Measurements from ENCODE around the gene SPG11.
"Not testable (repeated sequence)": the region's sequence is repeated elsewhere in the genome, so short reads cannot be mapped to it uniquely, and the experiment has no call there.

The SPG11 gene

DNA sequence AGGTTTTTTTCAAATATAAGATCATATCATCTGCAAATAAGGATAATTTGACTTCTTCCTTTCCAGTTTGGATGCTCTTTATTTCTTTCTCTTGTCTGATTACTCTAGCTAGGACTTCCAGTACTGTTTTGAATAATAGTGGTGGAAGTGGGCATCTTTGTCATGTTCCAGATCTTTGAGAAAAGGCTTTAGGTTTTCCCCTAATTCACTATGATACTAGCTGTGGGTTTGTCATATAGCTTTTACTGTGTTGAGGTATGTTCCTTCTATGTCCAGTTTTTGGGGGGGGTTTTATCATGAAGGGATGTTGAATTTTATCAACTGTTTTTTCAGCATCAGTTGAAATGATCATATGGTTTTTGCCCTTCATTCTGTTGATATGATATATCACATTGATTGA lies 37.2 kb upstream of the SPG11 start:
- not testable (repeated sequence) for H3K4me3 ChIP-seq (ENCODE audit: extremely low read depth, insufficient read depth, low read length, poor library complexity, severe bottlenecking); H3K4me1 ChIP-seq (ENCODE audit: control insufficient read depth, insufficient read depth, low read length, poor library complexity, severe bottlenecking); H3K36me3 ChIP-seq (ENCODE audit: control insufficient read depth, insufficient read depth, low read length); H3K27ac ChIP-seq (ENCODE audit: low read depth, low read length, severe bottlenecking); H3K9me3 ChIP-seq (ENCODE audit: control insufficient read depth, low read length)

DNA sequence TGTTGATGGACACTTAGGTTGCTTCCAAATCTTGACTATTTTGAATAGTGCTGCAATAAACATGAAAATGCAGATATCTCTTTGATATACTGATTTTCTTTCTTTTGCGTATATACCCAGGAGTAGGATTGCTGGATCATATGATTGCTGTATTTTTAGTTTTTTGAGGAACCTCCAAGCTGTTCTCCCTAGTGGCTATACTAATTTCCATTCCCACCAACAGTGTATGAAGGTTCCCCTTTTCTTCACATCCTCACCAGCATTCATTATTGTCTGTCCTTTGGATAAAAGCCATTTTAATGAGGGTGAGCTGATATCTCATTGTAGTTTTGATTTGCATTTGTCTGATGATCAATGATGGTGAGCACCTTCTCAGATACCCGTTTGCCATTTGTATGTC lies 35.2 kb upstream of the SPG11 start:
- WGBS, 2 experiments (ENCODE audit: insufficient coverage in 2 of 2) = 67 to 100% methylated on average over 1 of the region's 2 CpGs
- Histone ChIP-seq H3K36me3 (ENCODE audit: control insufficient read depth, insufficient read depth, low read length) (no peaks in the 10 kb centered on the region), H3K4me3 (ENCODE audit: extremely low read depth, insufficient read depth, low read length, poor library complexity, severe bottlenecking) (no peak overlapping the region), H3K27ac (ENCODE audit: low read depth, low read length, severe bottlenecking) (no peak overlapping the region), H3K9me3 (ENCODE audit: control insufficient read depth, low read length) (no peaks in the 10 kb centered on the region), H3K4me1 (ENCODE audit: control insufficient read depth, insufficient read depth, low read length, poor library complexity, severe bottlenecking) (no peaks in the 10 kb centered on the region)

- H3K9me3 ChIP-seq (ENCODE audit: control insufficient read depth, low read length) = no peaks in the 10 kb centered on the region
- no peaks in the 10 kb centered on the region for H3K36me3 ChIP-seq (ENCODE audit: control insufficient read depth, insufficient read depth, low read length)
- H3K4me1 ChIP-seq (ENCODE audit: control insufficient read depth, insufficient read depth, low read length, poor library complexity, severe bottlenecking) = no peaks in the 10 kb centered on the region
- no peak overlapping the region for H3K27ac ChIP-seq (ENCODE audit: low read depth, low read length, severe bottlenecking)
- H3K4me3 ChIP-seq (ENCODE audit: extremely low read depth, insufficient read depth, low read length, poor library complexity, severe bottlenecking) = no peak overlapping the region
Observed at GRCh38 chr15:44697014-44697413, 33.6 kb upstream of the SPG11 start.

GRCh38 chr15:44695294-44695693 lies 31.8 kb upstream of the SPG11 start:
- Histone ChIP-seq H3K4me1 (ENCODE audit: control insufficient read depth, insufficient read depth, low read length, poor library complexity, severe bottlenecking) (no peaks in the 10 kb centered on the region), H3K4me3 (ENCODE audit: extremely low read depth, insufficient read depth, low read length, poor library complexity, severe bottlenecking) (no peak overlapping the region), H3K9me3 (ENCODE audit: control insufficient read depth, low read length) (no peaks in the 10 kb centered on the region), H3K36me3 (ENCODE audit: control insufficient read depth, insufficient read depth, low read length) (no peaks in the 10 kb centered on the region), H3K27ac (ENCODE audit: low read depth, low read length, severe bottlenecking) (no peak overlapping the region)
- WGBS, 2 experiments (ENCODE audit: insufficient coverage in 2 of 2) = 69 to 88% methylated on average over 2 of the region's 3 CpGs

- WGBS, 2 experiments (ENCODE audit: insufficient coverage in 2 of 2) = 83 to 86% methylated on average over 4 of the region's 4 CpGs
- H3K27ac ChIP-seq (ENCODE audit: low read depth, low read length, severe bottlenecking) = no peak overlapping the region
- no peaks in the 10 kb centered on the region for H3K9me3 ChIP-seq (ENCODE audit: control insufficient read depth, low read length)
- H3K4me3 ChIP-seq (ENCODE audit: extremely low read depth, insufficient read depth, low read length, poor library complexity, severe bottlenecking) = no peak overlapping the region
- H3K36me3 ChIP-seq (ENCODE audit: control insufficient read depth, insufficient read depth, low read length) = no peaks in the 10 kb centered on the region
- no peaks in the 10 kb centered on the region for H3K4me1 ChIP-seq (ENCODE audit: control insufficient read depth, insufficient read depth, low read length, poor library complexity, severe bottlenecking)
Observed at GRCh38 chr15:44694416-44694815, 31.0 kb upstream of the SPG11 start.

DNA sequence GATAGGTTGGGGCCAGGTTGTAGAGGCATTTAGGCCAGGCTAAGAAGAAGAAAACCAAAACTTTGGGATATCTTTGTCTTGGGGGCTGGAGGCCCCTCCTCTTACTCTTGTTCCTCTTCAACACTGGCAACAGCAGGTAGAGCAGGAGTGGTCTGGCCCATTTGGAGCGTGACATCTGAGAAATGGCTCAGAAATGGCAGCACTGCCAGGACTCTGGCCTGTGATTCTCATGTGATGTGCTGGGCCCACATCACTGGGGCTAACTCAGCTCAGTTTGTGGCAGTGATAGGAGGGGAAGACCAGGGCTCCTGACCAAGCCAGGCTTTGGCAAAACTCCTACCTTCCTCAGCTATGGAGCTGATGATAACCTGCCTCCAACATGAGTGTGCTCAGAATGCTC lies 29.2 kb upstream of the SPG11 start:
- WGBS, 2 experiments (ENCODE audit: insufficient coverage in 2 of 2) = 83 to 100% methylated on average over 1 of the region's 1 CpG
- Histone ChIP-seq H3K9me3 (ENCODE audit: control insufficient read depth, low read length) (no peaks in the 10 kb centered on the region), H3K36me3 (ENCODE audit: control insufficient read depth, insufficient read depth, low read length) (no peaks in the 10 kb centered on the region), H3K4me1 (ENCODE audit: control insufficient read depth, insufficient read depth, low read length, poor library complexity, severe bottlenecking) (no peaks in the 10 kb centered on the region), H3K4me3 (ENCODE audit: extremely low read depth, insufficient read depth, low read length, poor library complexity, severe bottlenecking) (no peak overlapping the region), H3K27ac (ENCODE audit: low read depth, low read length, severe bottlenecking) (no peak overlapping the region)

DNA sequence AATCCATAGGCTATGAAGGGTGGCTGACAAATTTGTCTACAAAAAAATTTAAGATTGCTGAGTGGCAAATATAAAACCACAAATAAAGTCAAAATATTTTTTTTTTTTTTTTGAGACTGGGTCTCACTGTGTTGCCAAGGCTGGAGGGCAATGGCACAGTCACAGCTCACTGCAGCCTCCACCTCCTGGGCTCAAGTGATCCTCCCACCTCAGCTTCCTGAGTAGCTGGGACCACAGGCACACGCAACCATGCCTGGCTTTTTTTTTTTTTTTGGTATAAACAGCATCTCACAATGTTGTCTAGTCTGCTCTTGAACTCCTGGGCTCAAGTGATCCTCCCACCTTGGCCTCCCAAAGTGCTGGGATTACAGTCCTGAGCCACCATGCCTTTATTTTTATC lies 26.8 kb upstream of the SPG11 start:
- H3K4me3 ChIP-seq (ENCODE audit: extremely low read depth, insufficient read depth, low read length, poor library complexity, severe bottlenecking); H3K27ac ChIP-seq (ENCODE audit: low read depth, low read length, severe bottlenecking); H3K9me3 ChIP-seq (ENCODE audit: control insufficient read depth, low read length); H3K36me3 ChIP-seq (ENCODE audit: control insufficient read depth, insufficient read depth, low read length); H3K4me1 ChIP-seq (ENCODE audit: control insufficient read depth, insufficient read depth, low read length, poor library complexity, severe bottlenecking): not testable (repeated sequence)
- WGBS, 2 experiments (ENCODE audit: insufficient coverage in 2 of 2) = 50 to 89% methylated on average over 1 of the region's 1 CpG

DNA sequence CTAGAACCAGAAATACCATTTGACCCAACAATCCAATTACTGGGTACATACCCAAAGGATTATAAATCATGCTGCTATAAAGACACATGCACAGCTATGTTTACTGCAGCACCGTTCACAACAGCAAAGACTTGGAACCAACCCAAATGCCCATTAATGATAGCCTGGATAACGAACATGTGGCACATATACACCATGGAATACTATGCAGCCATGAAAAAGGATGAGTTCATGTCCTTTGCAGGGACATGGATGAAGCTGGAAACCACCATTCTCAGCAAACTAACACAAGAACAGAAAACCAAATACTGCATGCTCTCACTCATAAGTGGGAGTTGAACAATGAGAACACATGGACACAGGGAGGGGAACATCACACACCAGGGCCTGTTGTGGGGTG lies 25.9 kb upstream of the SPG11 start:
- not testable (repeated sequence) for H3K4me3 ChIP-seq (ENCODE audit: extremely low read depth, insufficient read depth, low read length, poor library complexity, severe bottlenecking); H3K36me3 ChIP-seq (ENCODE audit: control insufficient read depth, insufficient read depth, low read length); H3K4me1 ChIP-seq (ENCODE audit: control insufficient read depth, insufficient read depth, low read length, poor library complexity, severe bottlenecking); H3K9me3 ChIP-seq (ENCODE audit: control insufficient read depth, low read length); H3K27ac ChIP-seq (ENCODE audit: low read depth, low read length, severe bottlenecking)
- 85% methylated on average over 2 of the region's 2 CpGs; no CpG with 5 or more reads in 1 of the 2 experiments for WGBS, 2 experiments (ENCODE audit: insufficient coverage in 2 of 2)

DNA sequence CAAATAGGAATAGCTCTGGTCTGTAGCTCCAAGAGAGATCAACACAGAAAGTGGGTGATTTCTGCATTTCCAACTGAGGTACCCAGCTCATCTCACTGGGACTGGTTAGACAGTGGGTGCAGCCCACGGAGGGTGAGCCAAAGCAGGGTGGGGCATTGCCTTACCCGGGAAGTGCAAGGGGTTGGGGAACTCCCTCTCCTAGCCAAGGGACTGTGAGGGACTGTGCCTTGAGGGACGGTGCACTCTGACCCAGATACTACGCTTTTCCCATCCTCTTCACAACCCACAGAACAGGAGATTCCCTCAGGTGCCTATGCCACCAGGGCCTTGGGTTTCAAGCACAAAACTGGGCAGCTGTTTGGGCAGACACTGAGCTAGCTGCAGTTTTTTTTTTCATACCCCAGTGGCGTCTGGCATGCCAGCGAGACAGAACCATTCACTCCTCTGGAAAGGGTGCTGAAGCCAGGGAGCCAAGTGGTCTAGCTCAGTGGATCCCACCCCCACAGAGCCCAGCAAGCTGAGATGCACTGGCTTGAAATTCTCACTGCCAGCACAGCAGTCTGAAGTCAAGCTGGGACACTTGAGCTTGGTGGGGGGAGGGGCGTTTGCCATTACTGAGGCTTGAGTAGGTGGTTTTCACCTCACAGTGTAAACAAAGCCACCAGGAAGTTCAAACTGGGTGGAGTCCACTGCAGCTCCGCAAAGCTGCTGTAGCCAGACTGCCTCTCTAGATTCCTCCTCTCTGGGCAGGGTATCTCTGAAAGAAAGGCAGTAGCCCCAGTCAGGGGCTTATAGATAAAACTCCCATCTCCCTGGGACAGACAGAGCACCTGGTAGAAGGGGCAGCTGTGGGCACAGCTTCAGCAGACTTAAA lies 19.6 kb upstream of the SPG11 start:
- H3K27ac ChIP-seq (ENCODE audit: low read depth, low read length, severe bottlenecking); H3K4me3 ChIP-seq (ENCODE audit: extremely low read depth, insufficient read depth, low read length, poor library complexity, severe bottlenecking); H3K36me3 ChIP-seq (ENCODE audit: control insufficient read depth, insufficient read depth, low read length); H3K9me3 ChIP-seq (ENCODE audit: control insufficient read depth, low read length); H3K4me1 ChIP-seq (ENCODE audit: control insufficient read depth, insufficient read depth, low read length, poor library complexity, severe bottlenecking): not testable (repeated sequence)
- 26 to 41% methylated on average over 5 of the region's 8 CpGs for WGBS, 2 experiments (ENCODE audit: insufficient coverage in 2 of 2)

DNA sequence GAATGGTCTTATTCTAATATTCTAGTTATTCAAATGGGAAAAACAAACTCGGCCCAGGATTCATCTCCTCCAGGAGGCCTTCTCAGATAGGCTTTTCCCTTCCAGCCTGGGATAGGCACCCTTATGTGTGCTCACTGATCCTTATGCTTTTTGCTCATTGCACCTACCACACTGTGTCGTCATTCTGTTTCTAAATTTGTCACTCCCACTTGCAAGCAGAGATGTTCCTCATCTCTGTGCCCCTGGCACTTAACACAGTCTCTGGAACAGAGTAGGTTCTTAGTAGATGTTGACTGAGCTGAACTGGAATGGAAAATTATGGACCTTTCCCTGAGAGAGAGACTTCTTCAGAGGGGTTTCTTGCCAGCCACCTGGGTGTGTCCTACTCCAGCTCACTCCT lies 18.7 kb upstream of the SPG11 start:
- H3K27ac ChIP-seq (ENCODE audit: low read depth, low read length, severe bottlenecking) = no peak overlapping the region
- no peaks in the 10 kb centered on the region for H3K36me3 ChIP-seq (ENCODE audit: control insufficient read depth, insufficient read depth, low read length)
- no peak overlapping the region for H3K4me3 ChIP-seq (ENCODE audit: extremely low read depth, insufficient read depth, low read length, poor library complexity, severe bottlenecking)
- 100% methylated on average over 1 of the region's 2 CpGs; no CpG with 5 or more reads in 1 of the 2 experiments for WGBS, 2 experiments (ENCODE audit: insufficient coverage in 2 of 2)
- no peaks in the 10 kb centered on the region for H3K4me1 ChIP-seq (ENCODE audit: control insufficient read depth, insufficient read depth, low read length, poor library complexity, severe bottlenecking)
- no peaks in the 10 kb centered on the region for H3K9me3 ChIP-seq (ENCODE audit: control insufficient read depth, low read length)

DNA sequence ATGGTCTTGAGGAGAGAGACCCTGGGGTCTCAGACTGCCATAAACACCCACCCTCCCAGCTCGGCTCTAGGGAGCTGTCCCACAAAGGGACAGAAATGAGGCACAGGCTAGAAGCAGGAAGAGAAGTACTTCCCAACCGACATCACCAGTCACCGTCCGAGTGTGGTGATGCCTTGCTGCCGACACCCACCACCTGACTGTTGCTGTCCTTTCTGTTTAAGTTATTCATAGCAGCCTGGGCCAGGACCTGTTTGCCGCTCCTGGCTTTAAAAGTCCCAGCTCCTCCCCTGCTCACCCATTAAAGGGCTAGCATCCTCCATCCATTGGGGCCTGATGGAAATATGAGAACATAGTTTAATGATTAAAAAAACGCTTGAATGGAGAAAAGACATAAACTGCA lies 13.2 kb upstream of the SPG11 start:
- 83 to 89% methylated on average over 2 to 6 of the region's 7 CpGs for WGBS, 2 experiments (ENCODE audit: insufficient coverage in 2 of 2)
- no peak overlapping the region for H3K27ac ChIP-seq (ENCODE audit: low read depth, low read length, severe bottlenecking)
- H3K4me3 ChIP-seq (ENCODE audit: extremely low read depth, insufficient read depth, low read length, poor library complexity, severe bottlenecking) = no peak overlapping the region
- H3K9me3 ChIP-seq (ENCODE audit: control insufficient read depth, low read length) = no peaks in the 10 kb centered on the region
- H3K4me1 ChIP-seq (ENCODE audit: control insufficient read depth, insufficient read depth, low read length, poor library complexity, severe bottlenecking) = no peaks in the 10 kb centered on the region
- no peaks in the 10 kb centered on the region for H3K36me3 ChIP-seq (ENCODE audit: control insufficient read depth, insufficient read depth, low read length)

All from mesodermal cell (in vitro differentiated cells).